Measurements from ENCODE around the gene TRABD2A.
A peak's percentile ranks its signal among the peaks of the same experiment; 100 is the strongest.

TRABD2A gene

DNA sequence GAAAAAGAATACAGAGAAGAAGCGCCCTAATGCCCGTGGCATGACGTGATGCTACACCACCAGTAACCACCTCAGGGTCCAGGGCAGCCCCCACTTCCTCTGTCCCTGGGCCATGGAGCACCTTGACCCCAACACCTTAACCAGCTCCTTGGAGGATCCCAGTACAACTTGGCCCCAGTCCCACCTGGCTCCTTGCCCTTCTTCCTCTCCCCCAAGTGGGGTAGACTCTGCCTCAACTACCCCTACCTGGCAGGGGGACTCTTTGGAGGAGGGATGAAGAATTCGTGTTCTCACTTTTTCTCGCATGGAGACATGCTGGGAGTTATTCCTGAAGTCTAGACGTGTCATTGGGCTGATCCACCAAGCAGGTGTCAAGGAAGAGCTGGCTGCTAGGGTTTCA is 18.9 kb downstream of the TRABD2A start:
- Histone ChIP-seq H3K4me1 (ENCODE audit: control insufficient read depth, insufficient read depth, low read length) (peaks cover 9% of the 10 kb centered on the region), H3K4me3 (ENCODE audit: low read depth, low read length) (no peak overlapping the region), H3K9ac (ENCODE audit: low read depth, low read length) (no peak overlapping the region), H3K9me3 (ENCODE audit: control insufficient read depth, insufficient read depth, low read length) (no peaks in the 10 kb centered on the region), H3K36me3 (ENCODE audit: control insufficient read depth, insufficient read depth, low read length) (no peaks in the 10 kb centered on the region), H3K27me3 (ENCODE audit: control insufficient read depth, insufficient read depth, low read length) (peaks cover 10% of the 10 kb centered on the region), H3K27ac (ENCODE audit: low read depth, low read length) (no peak overlapping the region)

DNA sequence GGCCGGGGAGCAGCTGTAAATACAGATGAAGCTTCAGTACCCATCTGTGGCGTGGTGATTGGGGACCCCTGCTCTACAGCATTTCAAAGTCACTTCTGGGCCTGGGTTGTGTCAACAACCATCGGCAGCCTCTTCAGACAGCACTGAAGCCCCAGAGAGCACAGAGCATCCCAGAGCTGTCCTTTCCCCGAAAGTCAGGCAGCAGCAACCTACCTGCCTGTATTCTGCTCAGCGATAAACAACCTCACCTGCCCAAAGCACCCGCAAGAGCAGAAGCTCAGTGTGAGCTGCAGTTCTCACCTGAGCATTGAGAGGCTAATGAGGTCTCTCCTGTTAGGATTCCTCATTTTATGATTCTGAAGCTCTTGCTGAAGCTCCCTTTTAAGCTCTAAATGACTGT is 19.3 kb downstream of the TRABD2A start:
- Histone ChIP-seq H3K27me3 (ENCODE audit: control insufficient read depth, insufficient read depth, low read length) (peaks cover 15% of the 10 kb centered on the region), H3K4me3 (ENCODE audit: low read depth, low read length) (no peak overlapping the region), H3K4me1 (ENCODE audit: control insufficient read depth, insufficient read depth, low read length) (peaks cover 9% of the 10 kb centered on the region), H3K36me3 (ENCODE audit: control insufficient read depth, insufficient read depth, low read length) (no peaks in the 10 kb centered on the region), H3K9me3 (ENCODE audit: control insufficient read depth, insufficient read depth, low read length) (no peaks in the 10 kb centered on the region), H3K9ac (ENCODE audit: low read depth, low read length) (no peak overlapping the region), H3K27ac (ENCODE audit: low read depth, low read length) (no peak overlapping the region)

DNA sequence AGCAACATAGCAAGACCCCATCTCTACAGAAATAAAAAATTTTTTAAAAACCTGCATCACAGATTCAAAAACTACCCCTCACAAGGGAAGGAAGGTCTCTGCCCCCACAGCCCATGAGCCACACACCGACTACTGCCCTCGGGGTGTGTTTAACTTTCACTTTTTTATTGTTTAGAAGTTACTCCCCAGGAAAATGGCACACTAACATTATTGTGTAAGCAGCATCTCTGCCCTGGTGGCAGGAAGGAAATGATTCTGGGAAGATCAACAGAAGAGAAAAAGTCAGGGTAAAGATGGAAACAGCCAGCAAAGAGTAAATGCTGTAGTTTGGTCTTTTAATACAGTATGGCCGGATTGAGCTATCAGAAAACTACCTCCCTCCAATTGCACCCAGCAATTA is 21.9 kb downstream of the TRABD2A start:
- no peaks in the 10 kb centered on the region for H3K36me3 ChIP-seq (ENCODE audit: control insufficient read depth, insufficient read depth, low read length)
- H3K27ac ChIP-seq (ENCODE audit: low read depth, low read length) = no peak overlapping the region
- peaks cover 27% of the 10 kb centered on the region for H3K4me1 ChIP-seq (ENCODE audit: control insufficient read depth, insufficient read depth, low read length)
- peaks cover 40% of the 10 kb centered on the region for H3K27me3 ChIP-seq (ENCODE audit: control insufficient read depth, insufficient read depth, low read length)
- H3K4me3 ChIP-seq (ENCODE audit: low read depth, low read length) = no peak overlapping the region
- no peak overlapping the region for H3K9ac ChIP-seq (ENCODE audit: low read depth, low read length)
- H3K9me3 ChIP-seq (ENCODE audit: control insufficient read depth, insufficient read depth, low read length) = no peaks in the 10 kb centered on the region

DNA sequence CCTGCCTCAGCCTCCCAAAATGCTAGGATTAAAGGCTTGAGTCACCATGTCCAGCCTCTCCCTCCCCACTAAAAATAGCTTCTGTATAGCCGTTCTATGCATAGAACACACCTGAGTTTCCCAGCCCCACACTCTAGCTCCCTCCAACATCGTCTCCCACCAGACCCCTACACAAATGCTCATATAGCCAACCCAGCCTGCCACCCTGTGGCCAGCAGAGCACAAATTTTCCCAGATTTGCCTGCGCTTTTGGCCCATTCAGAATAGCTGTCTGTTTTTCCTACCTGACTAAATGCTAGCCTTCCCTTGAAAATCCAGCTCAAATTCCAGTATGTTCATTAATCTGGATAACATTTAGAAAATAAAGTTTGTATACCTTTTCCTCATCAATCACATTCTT is 22.8 kb downstream of the TRABD2A start:
- H3K4me3 ChIP-seq (ENCODE audit: low read depth, low read length) = no peak overlapping the region
- H3K27ac ChIP-seq (ENCODE audit: low read depth, low read length) = no peak overlapping the region
- H3K27me3 ChIP-seq (ENCODE audit: control insufficient read depth, insufficient read depth, low read length) = peaks cover 40% of the 10 kb centered on the region
- no peaks in the 10 kb centered on the region for H3K9me3 ChIP-seq (ENCODE audit: control insufficient read depth, insufficient read depth, low read length)
- H3K36me3 ChIP-seq (ENCODE audit: control insufficient read depth, insufficient read depth, low read length) = no peaks in the 10 kb centered on the region
- peaks cover 27% of the 10 kb centered on the region for H3K4me1 ChIP-seq (ENCODE audit: control insufficient read depth, insufficient read depth, low read length)
- no peak overlapping the region for H3K9ac ChIP-seq (ENCODE audit: low read depth, low read length)

DNA sequence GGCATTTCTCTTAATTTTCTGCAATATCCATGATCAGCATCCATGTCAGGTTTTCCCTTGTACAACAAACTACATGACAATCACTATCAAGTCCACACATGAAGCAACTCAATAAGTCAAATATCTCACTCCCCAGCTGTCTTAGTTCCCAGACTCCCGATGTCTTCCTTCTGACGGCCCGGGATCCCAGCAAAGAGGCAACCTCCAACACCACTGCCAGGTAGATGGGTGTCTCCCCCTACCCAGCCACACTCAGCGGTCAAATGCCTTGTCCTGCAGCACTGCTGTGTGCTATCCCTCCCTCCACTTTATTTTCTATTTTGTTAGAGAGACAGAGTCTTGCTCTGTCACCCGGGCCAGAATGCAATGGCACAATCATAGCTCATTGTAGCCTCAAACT is 23.3 kb downstream of the TRABD2A start:
- Histone ChIP-seq H3K4me3 (ENCODE audit: low read depth, low read length) (no peak overlapping the region), H3K27ac (ENCODE audit: low read depth, low read length) (no peak overlapping the region), H3K9me3 (ENCODE audit: control insufficient read depth, insufficient read depth, low read length) (no peaks in the 10 kb centered on the region), H3K4me1 (ENCODE audit: control insufficient read depth, insufficient read depth, low read length) (peaks cover 27% of the 10 kb centered on the region), H3K9ac (ENCODE audit: low read depth, low read length) (no peak overlapping the region), H3K27me3 (ENCODE audit: control insufficient read depth, insufficient read depth, low read length) (peaks cover 40% of the 10 kb centered on the region), H3K36me3 (ENCODE audit: control insufficient read depth, insufficient read depth, low read length) (no peaks in the 10 kb centered on the region)

DNA sequence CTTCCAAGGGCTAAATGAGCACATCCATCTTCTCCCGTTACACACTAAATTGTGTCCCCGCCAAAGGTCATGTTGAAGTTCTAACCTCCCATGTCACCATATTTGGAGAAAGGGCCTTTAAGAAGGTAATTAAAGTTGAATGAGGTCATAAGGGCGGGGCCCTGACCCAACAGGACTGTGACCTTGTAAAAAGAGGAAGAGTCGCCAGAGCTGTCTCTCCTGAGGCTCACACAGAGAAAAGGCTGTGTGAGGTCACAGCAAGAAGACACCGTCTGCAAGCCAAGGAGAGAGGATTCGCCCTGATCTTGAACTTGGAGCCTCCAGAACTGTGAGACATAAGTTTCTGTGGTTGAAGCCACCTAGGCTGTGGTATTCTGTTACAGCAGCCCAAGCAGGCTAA is 24.1 kb downstream of the TRABD2A start:
- Histone ChIP-seq H3K36me3 (ENCODE audit: control insufficient read depth, insufficient read depth, low read length) (no peaks in the 10 kb centered on the region), H3K9me3 (ENCODE audit: control insufficient read depth, insufficient read depth, low read length) (no peaks in the 10 kb centered on the region), H3K4me1 (ENCODE audit: control insufficient read depth, insufficient read depth, low read length) (peaks cover 22% of the 10 kb centered on the region), H3K27me3 (ENCODE audit: control insufficient read depth, insufficient read depth, low read length) (peaks cover 40% of the 10 kb centered on the region), H3K4me3 (ENCODE audit: low read depth, low read length) (no peak overlapping the region), H3K9ac (ENCODE audit: low read depth, low read length) (no peak overlapping the region), H3K27ac (ENCODE audit: low read depth, low read length) (no peak overlapping the region)

DNA sequence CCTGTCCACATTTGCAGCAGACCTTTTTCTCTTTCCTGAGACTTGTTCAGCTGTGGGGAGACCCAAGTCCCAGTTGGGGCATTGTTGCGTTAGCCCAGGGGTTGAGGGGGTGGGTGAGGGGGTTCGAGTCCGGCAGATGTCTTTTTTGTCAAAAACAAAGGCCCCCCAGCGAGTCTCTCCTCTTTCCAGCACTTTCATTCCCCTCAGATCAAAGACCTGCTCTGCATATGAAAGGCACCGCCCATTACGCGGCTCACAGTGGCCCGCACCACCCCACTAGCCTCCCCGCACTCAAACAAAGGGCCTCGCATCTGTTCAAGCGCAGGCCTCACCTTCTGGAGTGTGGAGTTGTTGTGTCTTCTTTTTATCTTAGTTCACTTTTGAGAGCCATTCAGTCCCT is 25.2 kb downstream of the TRABD2A start:
- no peaks in the 10 kb centered on the region for H3K36me3 ChIP-seq (ENCODE audit: control insufficient read depth, insufficient read depth, low read length)

DNA sequence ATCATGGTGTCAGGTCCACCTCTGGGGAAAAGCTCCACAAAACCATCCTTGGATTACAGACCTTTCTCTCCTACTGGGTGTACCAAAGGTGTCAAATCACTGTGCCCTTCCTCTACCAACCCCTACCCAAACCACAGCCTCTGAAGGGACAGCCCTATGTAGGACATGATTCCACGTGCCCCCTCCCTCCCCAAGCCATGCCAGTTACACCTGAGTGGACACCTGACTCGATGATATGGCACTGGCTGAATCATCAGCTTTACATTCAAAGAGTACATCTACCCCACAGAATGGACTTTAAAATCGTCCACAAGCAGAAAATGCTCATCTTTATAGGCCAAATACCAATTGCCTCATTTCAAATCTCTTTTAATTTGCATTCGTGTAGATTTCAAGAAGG is 26.0 kb downstream of the TRABD2A start:
- Histone ChIP-seq H3K27ac (ENCODE audit: low read depth, low read length) (no peak overlapping the region), H3K27me3 (ENCODE audit: control insufficient read depth, insufficient read depth, low read length) (peaks cover 40% of the 10 kb centered on the region), H3K36me3 (ENCODE audit: control insufficient read depth, insufficient read depth, low read length) (no peaks in the 10 kb centered on the region), H3K4me3 (ENCODE audit: low read depth, low read length) (no peak overlapping the region), H3K4me1 (ENCODE audit: control insufficient read depth, insufficient read depth, low read length) (peaks cover 17% of the 10 kb centered on the region), H3K9me3 (ENCODE audit: control insufficient read depth, insufficient read depth, low read length) (no peaks in the 10 kb centered on the region), H3K9ac (ENCODE audit: low read depth, low read length) (no peak overlapping the region)

More for the DNA sequence above, 25.2 kb downstream of the TRABD2A start:
- Histone ChIP-seq H3K9me3 (ENCODE audit: control insufficient read depth, insufficient read depth, low read length) (no peaks in the 10 kb centered on the region), H3K4me1 (ENCODE audit: control insufficient read depth, insufficient read depth, low read length) (peaks cover 17% of the 10 kb centered on the region), H3K27me3 (ENCODE audit: control insufficient read depth, insufficient read depth, low read length) (peaks cover 40% of the 10 kb centered on the region), H3K4me3 (ENCODE audit: low read depth, low read length) (peak overlapping the region; percentile 31), H3K27ac (ENCODE audit: low read depth, low read length) (no peak overlapping the region), H3K9ac (ENCODE audit: low read depth, low read length) (no peak overlapping the region)

DNA sequence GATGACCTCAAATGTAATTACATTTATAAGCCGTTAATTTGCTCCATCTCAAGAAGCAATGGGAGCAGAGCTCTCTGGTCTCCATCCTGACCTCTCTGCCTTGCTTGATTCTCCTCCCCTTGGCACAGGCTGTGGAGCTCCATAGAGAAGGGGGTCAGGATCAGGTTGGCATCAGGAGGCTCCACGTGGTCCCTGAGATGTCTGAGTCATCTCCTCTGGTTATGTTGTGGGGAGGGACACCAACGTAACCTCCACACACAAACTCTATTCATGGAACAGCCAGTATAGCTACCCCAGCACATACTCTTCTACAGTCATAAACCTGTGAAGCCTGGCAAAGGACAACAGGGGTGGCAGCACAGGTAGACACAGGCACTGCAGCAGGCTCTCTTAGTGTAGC is 29.0 kb downstream of the TRABD2A start:
- H3K27me3 ChIP-seq (ENCODE audit: control insufficient read depth, insufficient read depth, low read length) = peaks cover 28% of the 10 kb centered on the region
- H3K4me3 ChIP-seq (ENCODE audit: low read depth, low read length) = no peak overlapping the region
- H3K9ac ChIP-seq (ENCODE audit: low read depth, low read length) = no peak overlapping the region
- H3K36me3 ChIP-seq (ENCODE audit: control insufficient read depth, insufficient read depth, low read length) = no peaks in the 10 kb centered on the region
- peaks cover 17% of the 10 kb centered on the region for H3K4me1 ChIP-seq (ENCODE audit: control insufficient read depth, insufficient read depth, low read length)
- no peaks in the 10 kb centered on the region for H3K9me3 ChIP-seq (ENCODE audit: control insufficient read depth, insufficient read depth, low read length)
- H3K27ac ChIP-seq (ENCODE audit: low read depth, low read length) = no peak overlapping the region

DNA sequence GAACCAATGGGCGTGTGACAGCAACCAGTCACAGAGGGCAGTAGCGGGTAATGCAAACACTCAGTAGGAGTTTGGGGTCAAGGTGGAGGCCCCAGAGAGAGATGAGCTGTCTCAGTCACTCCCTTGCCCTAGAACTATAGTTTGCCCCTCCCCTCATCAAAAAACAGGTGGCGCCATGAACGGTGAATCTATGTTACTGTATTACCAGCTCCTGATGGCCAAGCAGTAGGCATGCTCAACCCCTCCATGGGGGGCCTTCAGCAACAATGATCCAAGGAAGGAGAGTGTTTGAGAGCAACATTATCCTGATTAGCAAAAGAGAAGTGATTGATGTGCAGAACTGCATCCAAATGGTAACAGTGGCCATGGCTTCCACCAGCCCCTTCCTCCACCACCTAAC is 30.4 kb downstream of the TRABD2A start:
- Histone ChIP-seq H3K4me3 (ENCODE audit: low read depth, low read length) (no peak overlapping the region), H3K9ac (ENCODE audit: low read depth, low read length) (no peak overlapping the region), H3K36me3 (ENCODE audit: control insufficient read depth, insufficient read depth, low read length) (no peaks in the 10 kb centered on the region), H3K27me3 (ENCODE audit: control insufficient read depth, insufficient read depth, low read length) (peaks cover 15% of the 10 kb centered on the region), H3K4me1 (ENCODE audit: control insufficient read depth, insufficient read depth, low read length) (peaks cover 9% of the 10 kb centered on the region), H3K27ac (ENCODE audit: low read depth, low read length) (no peak overlapping the region), H3K9me3 (ENCODE audit: control insufficient read depth, insufficient read depth, low read length) (no peaks in the 10 kb centered on the region)

DNA sequence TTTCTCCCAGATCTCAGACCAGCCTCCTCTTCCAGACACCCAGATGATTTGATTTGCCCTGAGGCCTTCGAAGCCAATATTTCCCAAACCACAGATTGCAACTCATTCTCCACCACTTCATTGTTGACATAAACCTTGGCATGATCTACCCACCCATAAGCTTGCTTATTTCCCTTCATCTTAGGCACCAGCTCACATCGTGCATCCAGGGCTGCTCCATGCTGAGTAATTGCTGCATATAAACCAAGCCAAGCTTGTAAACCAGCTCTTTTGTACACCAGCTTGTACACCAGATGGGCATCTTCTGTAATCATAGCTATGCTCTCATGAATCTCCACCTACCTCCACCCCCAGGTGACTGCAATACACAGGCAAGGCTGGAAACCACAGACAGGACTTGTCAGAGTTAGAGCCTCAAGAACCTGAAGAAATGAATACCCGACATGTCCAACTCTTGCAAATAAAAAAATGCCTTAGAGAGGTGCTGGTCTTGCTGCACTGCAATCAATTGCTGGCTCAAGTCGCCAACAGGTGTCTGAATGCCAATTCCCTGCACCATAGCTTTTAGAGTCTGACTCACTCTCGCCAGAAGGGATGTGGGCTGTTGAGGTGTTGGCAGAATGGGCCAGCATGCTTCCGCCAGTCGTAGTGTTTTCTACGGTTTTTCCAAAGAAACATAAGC is 31.5 kb downstream of the TRABD2A start:
- H3K27me3 ChIP-seq (ENCODE audit: control insufficient read depth, insufficient read depth, low read length) = peaks cover 4% of the 10 kb centered on the region
- H3K27ac ChIP-seq (ENCODE audit: low read depth, low read length) = no peak overlapping the region
- no peaks in the 10 kb centered on the region for H3K9me3 ChIP-seq (ENCODE audit: control insufficient read depth, insufficient read depth, low read length)
- no peak overlapping the region for H3K4me3 ChIP-seq (ENCODE audit: low read depth, low read length)
- no peak overlapping the region for H3K9ac ChIP-seq (ENCODE audit: low read depth, low read length)
- H3K36me3 ChIP-seq (ENCODE audit: control insufficient read depth, insufficient read depth, low read length) = no peaks in the 10 kb centered on the region
- no peaks in the 10 kb centered on the region; the same call in 1 of the 2 replicates for H3K4me1 ChIP-seq (ENCODE audit: control insufficient read depth, insufficient read depth, low read length)

Measured in HUES48 (cell line).